GM23338 (cell line): ENCODE measurements around the gene ARHGAP12. TPM values are rescaled to one million over a fixed set of nuclear protein-coding genes. Genes with fewer than 3 reads are reported as not detected.

Experiments used
- ATAC-seq: fragments of 200-7000 bp; cut with Tn5 transposase; 3 replicates; pipeline ENCODE4 v1.9.1; 2020
- DNase-seq: peaks from one replicate; pipeline ENCODE4 v3.0.0-alpha.2; 2015; ENCODE audit warnings: low spot score
- H2AFZ ChIP-seq: fragments of 200-600 bp; sonication (generic); 2 replicates; pipeline ENCODE4 v1.8.0; 2016; ENCODE audit warnings: antibody characterized with exemption, mild to moderate bottlenecking, moderate library complexity
- H3F3A ChIP-seq: fragments of 200-600 bp; sonication (generic); replicated peaks from 2 replicates; pipeline ENCODE4 v1.8.0; 2017; ENCODE audit warnings: antibody characterized with exemption, mixed run types, low read depth
- H3K27ac ChIP-seq: fragments of 200-600 bp; sonication (generic); 2 replicates; pipeline ENCODE4 v1.6.1; 2016; ENCODE audit warnings: low read depth
- H3K27me3 ChIP-seq: fragments of 200-600 bp; sonication (generic); 2 replicates; pipeline ENCODE4 v1.8.0; 2016; ENCODE audit warnings: mild to moderate bottlenecking, mixed run types, moderate library complexity; ENCODE audit not compliant: insufficient read depth
- H3K36me3 ChIP-seq: fragments of 200-600 bp; sonication (generic); 2 replicates; pipeline ENCODE4 v1.8.0; 2016; ENCODE audit warnings: mild to moderate bottlenecking; ENCODE audit not compliant: insufficient read depth
- H3K4me1 ChIP-seq: fragments of 200-600 bp; sonication (generic); 2 replicates; pipeline ENCODE4 v1.8.0; 2016; ENCODE audit warnings: mild to moderate bottlenecking, moderate library complexity; ENCODE audit not compliant: insufficient read depth
- H3K4me2 ChIP-seq: fragments of 200-600 bp; sonication (generic); 2 replicates; pipeline ENCODE4 v1.7.1; 2017; ENCODE audit warnings: mixed run types
- H3K4me3 ChIP-seq: fragments of 200-600 bp; sonication (generic); 2 replicates; pipeline ENCODE4 v1.6.1; 2016; ENCODE audit warnings: mixed run types
- H3K79me2 ChIP-seq: fragments of 200-600 bp; sonication (generic); replicated peaks from 2 replicates; pipeline ENCODE4 v1.8.0; 2017; ENCODE audit warnings: mild to moderate bottlenecking; ENCODE audit not compliant: insufficient read depth
- H3K9me2 ChIP-seq: fragments of 200-600 bp; sonication (generic); 2 replicates; pipeline ENCODE4 v1.8.0; 2017; ENCODE audit not compliant: insufficient read depth
- H4K20me1 ChIP-seq: fragments of 200-600 bp; sonication (generic); replicated peaks from 2 replicates; pipeline ENCODE4 v1.8.0; 2017; ENCODE audit warnings: mild to moderate bottlenecking; ENCODE audit not compliant: insufficient read depth
- H3K27ac Mint-ChIP-seq: 2 replicates; pipeline ENCODE4 v1.8.0; 2020; ENCODE audit warnings: inconsistent platforms, mild to moderate bottlenecking, moderate library complexity, mixed read lengths
- H3K27me3 Mint-ChIP-seq: 3 replicates; pipeline ENCODE4 v1.8.0; 2022; ENCODE audit warnings: low read depth, mild to moderate bottlenecking, moderate library complexity, mixed read lengths, inconsistent platforms; ENCODE audit not compliant: insufficient read depth, poor library complexity
- H3K36me3 Mint-ChIP-seq: 3 replicates; pipeline ENCODE4 v1.8.0; 2021; ENCODE audit warnings: low read depth, mild to moderate bottlenecking, inconsistent platforms, moderate library complexity, mixed read lengths
- H3K4me1 Mint-ChIP-seq: 3 replicates; pipeline ENCODE4 v1.8.0; 2020; ENCODE audit warnings: mild to moderate bottlenecking, inconsistent platforms, mixed read lengths
- H3K4me3 Mint-ChIP-seq: 3 replicates; pipeline ENCODE4 v1.8.0; 2021; ENCODE audit warnings: moderate library complexity, mild to moderate bottlenecking, inconsistent platforms, mixed read lengths
- H3K9me3 Mint-ChIP-seq: 3 replicates; pipeline ENCODE4 v1.8.0; 2020; ENCODE audit warnings: moderate library complexity, mild to moderate bottlenecking, inconsistent platforms, mixed read lengths
- CREB1 ChIP-seq: fragments of 250-450 bp; sonication (Bioruptor Pico); IDR thresholded peaks from 2 replicates; pipeline ENCODE4 v1.5.0; 2020; ENCODE audit warnings: low read depth, mild to moderate bottlenecking, moderate library complexity
- ETS1 ChIP-seq: IDR thresholded peaks from 2 replicates; pipeline ENCODE4 v1.6.1; 2016; ENCODE audit warnings: antibody characterized with exemption
- EZH2 ChIP-seq: fragments of 200-600 bp; sonication (generic); IDR thresholded peaks from one replicate; pipeline ENCODE4 v1.8.0; 2017; ENCODE audit warnings: antibody characterized with exemption, mild to moderate bottlenecking, low read depth; ENCODE audit not compliant: unreplicated experiment
- EZH2phosphoT487 ChIP-seq: fragments of 200-600 bp; sonication (generic); IDR thresholded peaks from one replicate; pipeline ENCODE4 v1.8.1; 2018; ENCODE audit warnings: antibody characterized with exemption; ENCODE audit not compliant: unreplicated experiment
- NANOG ChIP-seq: IDR thresholded peaks from 2 replicates; pipeline ENCODE4 v1.6.1; 2016; ENCODE audit warnings: antibody characterized with exemption, borderline replicate concordance
- POLR2AphosphoS5 ChIP-seq: IDR thresholded peaks from 2 replicates; pipeline ENCODE4 v1.6.1; 2016; ENCODE audit warnings: antibody characterized with exemption, low read depth
- REST ChIP-seq: IDR thresholded peaks from one replicate; pipeline ENCODE4 v1.6.1; 2018; ENCODE audit warnings: antibody characterized with exemption; ENCODE audit not compliant: unreplicated experiment
- STAT1 ChIP-seq: IDR thresholded peaks from one replicate; pipeline ENCODE4 v1.6.1; 2016; ENCODE audit warnings: antibody characterized with exemption; ENCODE audit not compliant: unreplicated experiment
- ZNF114 ChIP-seq: fragments of 250-450 bp; sonication (Bioruptor Pico); IDR thresholded peaks from 2 replicates; pipeline ENCODE4 v1.5.0; 2020; ENCODE audit warnings: mild to moderate bottlenecking, moderate library complexity
- ZNF331 ChIP-seq: fragments of 250-450 bp; sonication (Bioruptor Pico); IDR thresholded peaks from 2 replicates; pipeline ENCODE4 v1.5.0; 2020; ENCODE audit warnings: low read depth, mild to moderate bottlenecking, moderate library complexity
- polyA plus RNA-seq: library from polyadenylated mRNA; unstranded; fragments of >200 nt; fragmentation: Nextera tagmentation; extraction: Ambion mirVana; gene quantifications from 2 replicates; pipeline ENCODE4 v1.2.1, GENCODE V29; 2016
- total RNA-seq: library from RNA; depleted of rRNA; stranded (reverse); fragments of >200 nt; shearing (Covaris generic); gene quantifications from 2 replicates; pipeline ENCODE4 v1.2.3, GENCODE V29; 2014

The ARHGAP12 gene
- total and polyA plus RNA-seq, 2 experiments from 2014 or later: 27.5 to 50.7 TPM

- Histone ChIP-seq H3F3A (0 out of 2 replicates have a peak, but pooled peaks cover 2% of the 10 kb centered on the region), H3K79me2 (peaks cover 76% of the 10 kb centered on the region), H3K4me1 (peaks cover 39% of the 10 kb centered on the region), H3K4me2 (no peak overlapping the region), H3K27ac (no peak overlapping the region), H3K9me2 (no peaks in the 10 kb centered on the region), H3K4me3 (no peak overlapping the region), H3K36me3 (no peaks in the 10 kb centered on the region), H4K20me1 (0 out of 2 replicates have a peak, but pooled peaks cover 10% of the 10 kb centered on the region), H2AFZ (no peak overlapping the region), H3K27me3 (no peaks in the 10 kb centered on the region)
- peaks cover 29% of the 10 kb centered on the region for H3K4me1 Mint-ChIP-seq
- DNase-seq (no peak), ATAC-seq (no peak)
- peaks cover 2% of the 10 kb centered on the region for H3K27me3 Mint-ChIP-seq
- H3K9me3 Mint-ChIP-seq: no peaks in the 10 kb centered on the region
- H3K36me3 Mint-ChIP-seq: no peaks in the 10 kb centered on the region; the same call in 2 of the 3 replicates
- no peak overlapping the region for H3K27ac Mint-ChIP-seq
- H3K4me3 Mint-ChIP-seq: no peak overlapping the region
- TF ChIP-seq ZNF114: no peak
- no peak for TF ChIP-seq REST
- no peak for TF ChIP-seq STAT1
- TF ChIP-seq ZNF331 (CRISPR knock-in tag): no peak
- no peak for TF ChIP-seq EZH2
Observed at GRCh38 chr10:31867646-31868045, 61.0 kb downstream of the ARHGAP12 start.

GRCh38 chr10:31866118-31866670, 62.4 kb downstream of the ARHGAP12 start:
- peak overlapping the region; percentile 79 for H3K27ac Mint-ChIP-seq
- Histone ChIP-seq H2AFZ (no peak overlapping the region), H3K79me2 (peaks cover 76% of the 10 kb centered on the region)
- TF ChIP-seq CREB1 (no peak), NANOG (no peak), STAT1 (no peak), EZH2phosphoT487 (no peak), ZNF331 (CRISPR knock-in tag) (no peak), ETS1 (no peak), POLR2AphosphoS5 (no peak), EZH2 (no peak)

More at GRCh38 chr10:31866118-31866670, 62.4 kb downstream of the ARHGAP12 start:
- peaks cover 41% of the 10 kb centered on the region for H3K4me1 Mint-ChIP-seq
- Histone ChIP-seq H3K4me2 (0 out of 2 replicates have a peak overlapping the region, but pooled peaks have one; percentile 3), H4K20me1 (0 out of 2 replicates have a peak, but pooled peaks cover 4% of the 10 kb centered on the region), H3K36me3 (no peaks in the 10 kb centered on the region), H3F3A (0 out of 2 replicates have a peak, but pooled peaks cover 2% of the 10 kb centered on the region), H3K4me1 (peaks cover 28% of the 10 kb centered on the region), H3K27ac (peak overlapping the region; percentile 11; the same call in 1 of the 2 replicates), H3K4me3 (no peak overlapping the region), H3K9me2 (no peaks in the 10 kb centered on the region), H3K27me3 (no peaks in the 10 kb centered on the region)
- H3K4me3 Mint-ChIP-seq: no peak overlapping the region; the same call in 2 of the 3 replicates
- DNase-seq (no peak), ATAC-seq (no peak)
- peaks cover 2% of the 10 kb centered on the region; the same call in 2 of the 3 replicates for H3K36me3 Mint-ChIP-seq
- peaks cover 2% of the 10 kb centered on the region for H3K27me3 Mint-ChIP-seq
- no peaks in the 10 kb centered on the region for H3K9me3 Mint-ChIP-seq
